ENCODE data around the gene KRTAP8-1. TPM values are rescaled to one million over a fixed set of nuclear protein-coding genes. Genes with fewer than 3 reads are reported as not detected.

KRTAP8-1 gene
- total RNA-seq, 1 donor from 2014 or later = not detected

- no peaks in the 10 kb centered on the region for H3K4me1 Mint-ChIP-seq
- no peaks in the 10 kb centered on the region for H3K36me3 Mint-ChIP-seq
- no peak overlapping the region for H3K4me3 Mint-ChIP-seq
- H3K9me3 Mint-ChIP-seq = peaks cover 51% of the 10 kb centered on the region
- no peak overlapping the region for H3K27ac Mint-ChIP-seq
- H3K27me3 Mint-ChIP-seq (ENCODE audit: low read depth) = peaks cover 4% of the 10 kb centered on the region
- DNase-seq (ENCODE audit: low spot score in 2 of 2, unreplicated experiment in 2 of 2) = no peak
- TF ChIP-seq, protein P1, sequence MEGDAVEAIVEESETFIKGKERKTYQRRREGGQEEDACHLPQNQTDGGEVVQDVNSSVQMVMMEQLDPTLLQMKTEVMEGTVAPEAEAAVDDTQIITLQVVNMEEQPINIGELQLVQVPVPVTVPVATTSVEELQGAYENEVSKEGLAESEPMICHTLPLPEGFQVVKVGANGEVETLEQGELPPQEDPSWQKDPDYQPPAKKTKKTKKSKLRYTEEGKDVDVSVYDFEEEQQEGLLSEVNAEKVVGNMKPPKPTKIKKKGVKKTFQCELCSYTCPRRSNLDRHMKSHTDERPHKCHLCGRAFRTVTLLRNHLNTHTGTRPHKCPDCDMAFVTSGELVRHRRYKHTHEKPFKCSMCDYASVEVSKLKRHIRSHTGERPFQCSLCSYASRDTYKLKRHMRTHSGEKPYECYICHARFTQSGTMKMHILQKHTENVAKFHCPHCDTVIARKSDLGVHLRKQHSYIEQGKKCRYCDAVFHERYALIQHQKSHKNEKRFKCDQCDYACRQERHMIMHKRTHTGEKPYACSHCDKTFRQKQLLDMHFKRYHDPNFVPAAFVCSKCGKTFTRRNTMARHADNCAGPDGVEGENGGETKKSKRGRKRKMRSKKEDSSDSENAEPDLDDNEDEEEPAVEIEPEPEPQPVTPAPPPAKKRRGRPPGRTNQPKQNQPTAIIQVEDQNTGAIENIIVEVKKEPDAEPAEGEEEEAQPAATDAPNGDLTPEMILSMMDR (IDR thresholded peaks at IDR 0.05; ENCODE audit: unreplicated experiment) = no peak
Measured at GRCh38 chr21:30779249-30779648, 33.8 kb downstream of the KRTAP8-1 start.

DNA sequence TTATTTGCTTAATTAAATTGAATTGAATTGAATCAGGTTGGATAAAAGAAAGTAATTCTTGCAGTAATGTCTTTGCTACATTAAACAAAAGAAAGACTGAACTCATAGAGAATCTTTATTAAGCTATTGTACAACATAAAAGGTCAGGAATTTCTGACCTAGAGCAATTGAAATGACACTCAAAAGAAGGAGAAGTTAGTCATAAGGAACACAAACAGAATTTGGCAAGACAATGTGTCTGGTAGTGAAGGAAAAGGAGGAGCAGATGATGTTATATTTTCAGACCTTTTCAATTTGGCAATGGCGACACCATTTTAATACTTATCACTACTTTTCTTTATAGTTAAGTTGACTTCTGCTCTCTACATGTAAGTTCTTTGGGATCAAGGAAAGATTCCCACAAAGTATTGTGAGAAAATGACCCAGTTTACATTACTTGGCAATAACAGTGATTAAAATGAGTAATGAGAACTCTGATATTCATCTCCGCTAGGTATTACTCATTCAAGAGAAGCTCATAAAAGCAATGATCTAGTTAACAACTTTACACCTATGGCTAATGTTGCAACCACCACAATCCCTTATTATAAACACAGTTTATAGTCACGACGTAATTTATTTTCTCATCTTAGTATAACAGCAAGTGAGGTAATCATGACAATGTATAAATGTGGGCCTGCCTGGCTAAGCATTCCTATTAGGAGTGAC, 43.2 kb downstream of the KRTAP8-1 start:
- DNase-seq (ENCODE audit: low spot score in 2 of 2, unreplicated experiment in 2 of 2) = no peak
- TF ChIP-seq, protein P1 (IDR thresholded peaks at IDR 0.05; ENCODE audit: unreplicated experiment) = no peak
- Mint-ChIP-seq H3K4me1 (no peaks in the 10 kb centered on the region), H3K36me3 (no peaks in the 10 kb centered on the region), H3K4me3 (no peak overlapping the region), H3K27me3 (ENCODE audit: low read depth) (no peaks in the 10 kb centered on the region), H3K9me3 (peaks cover 42% of the 10 kb centered on the region), H3K27ac (no peak overlapping the region)

Other genes starting within 250 kb of the KRTAP8-1 start
- gene KRTAP22-2, start 222.9 kb downstream of the KRTAP8-1 start, total RNA-seq = not detected in 3 replicates
- not detected in 3 replicates for gene KRTAP6-3, start 220.8 kb downstream of the KRTAP8-1 start, total RNA-seq
- not detected in 3 replicates for gene KRTAP6-2, start 214.4 kb downstream of the KRTAP8-1 start, total RNA-seq
- gene KRTAP22-1, start 212.2 kb downstream of the KRTAP8-1 start, total RNA-seq = not detected in 3 replicates
- not detected in 3 replicates for gene KRTAP6-1, start 199.3 kb downstream of the KRTAP8-1 start, total RNA-seq
- not detected in 3 replicates for gene KRTAP20-1, start 196.8 kb downstream of the KRTAP8-1 start, total RNA-seq
- gene KRTAP20-4, start 192.6 kb downstream of the KRTAP8-1 start, total RNA-seq = not detected in 3 replicates
- gene KRTAP20-2, start 178.1 kb downstream of the KRTAP8-1 start, total RNA-seq = not detected in 3 replicates
- gene KRTAP20-3, start 170.4 kb downstream of the KRTAP8-1 start, total RNA-seq = not detected in 3 replicates
- not detected in 3 replicates for gene KRTAP21-3, start 94.5 kb downstream of the KRTAP8-1 start, total RNA-seq
- gene KRTAP21-2, start 66.0 kb downstream of the KRTAP8-1 start, total RNA-seq = not detected in 3 replicates
- gene KRTAP21-1, start 57.8 kb downstream of the KRTAP8-1 start, total RNA-seq = not detected in 3 replicates
- gene KRTAP7-1, start 16.5 kb upstream of the KRTAP8-1 start, total RNA-seq = not detected in 3 replicates
- not detected in 3 replicates for gene KRTAP11-1, start 68.3 kb upstream of the KRTAP8-1 start, total RNA-seq
- not detected in 3 replicates for gene KRTAP19-8, start 225.2 kb upstream of the KRTAP8-1 start, total RNA-seq